ENCODE data around the gene NSD1. TPM values are rescaled to one million over a fixed set of nuclear protein-coding genes. Genes with fewer than 3 reads are reported as not detected.

NSD1 gene
- total RNA-seq, 2 donors from 2014 or later, result 29.8 to 32.0 TPM

- intact Hi-C loops (cut with DNase I), result no loop called here
- Histone ChIP-seq H3K36me3 (replicated peaks in 1 of 2; ENCODE audit: insufficient read depth in 1 of 2, low read depth in 2 of 2) (peaks cover 15 to 31% of the 10 kb centered on the region in 2 donors), H3K27ac (no peak overlapping the region), H3K27me3 (no peaks in the 10 kb centered on the region), H3K4me3 (no peak overlapping the region), H3K4me1 (peaks cover 13% of the 10 kb centered on the region), H3K9me3 (no peaks in the 10 kb centered on the region)
- no peak for ATAC-seq
- no peak for DNase-seq
- TF ChIP-seq CTCF (IDR thresholded peaks at IDR 0.05), result no peak
- no peak for TF ChIP-seq POLR2A (IDR thresholded peaks at IDR 0.05)
- 89 to 96% methylated on average over 7 of the region's 7 CpGs for WGBS, 2 donors
These were observed 158.2 kb downstream of the NSD1 start for GRCh38 chr5:177291735-177292134.

GRCh38 chr5:177293819-177294581 is 160.4 kb downstream of the NSD1 start:
- no peak for DNase-seq
- 91 to 92% methylated on average over 8 to 12 of the region's 12 CpGs for WGBS, 2 donors

GRCh38 chr5:177294632-177295031 is 161.1 kb downstream of the NSD1 start:
- no peak overlapping the region for H3K27ac ChIP-seq
- H3K4me3 ChIP-seq, result no peak overlapping the region
- peaks cover 15 to 23% of the 10 kb centered on the region in 2 donors for H3K36me3 ChIP-seq (replicated peaks in 1 of 2; ENCODE audit: insufficient read depth in 1 of 2, low read depth in 2 of 2)
- intact Hi-C loops (cut with DNase I), result no loop called here
- no peak for DNase-seq
- H3K4me1 ChIP-seq, result peaks cover 10% of the 10 kb centered on the region
- no peaks in the 10 kb centered on the region for H3K9me3 ChIP-seq
- no peak for TF ChIP-seq POLR2A (IDR thresholded peaks at IDR 0.05)
- no peak for TF ChIP-seq CTCF (IDR thresholded peaks at IDR 0.05)
- H3K27me3 ChIP-seq, result no peaks in the 10 kb centered on the region
- no peak for ATAC-seq
- WGBS, 2 donors, result 90 to 97% methylated on average over 3 of the region's 3 CpGs

More at GRCh38 chr5:177293819-177294581, 160.4 kb downstream of the NSD1 start:
- intact Hi-C loops (cut with DNase I), result no loop called here
- peaks cover 10% of the 10 kb centered on the region for H3K4me1 ChIP-seq
- H3K9me3 ChIP-seq, result no peaks in the 10 kb centered on the region
- H3K27ac ChIP-seq, result no peak overlapping the region
- no peaks in the 10 kb centered on the region for H3K27me3 ChIP-seq
- no peak overlapping the region for H3K4me3 ChIP-seq
- ATAC-seq, result no peak
- peaks cover 15 to 24% of the 10 kb centered on the region in 2 donors for H3K36me3 ChIP-seq (replicated peaks in 1 of 2; ENCODE audit: insufficient read depth in 1 of 2, low read depth in 2 of 2)
- TF ChIP-seq POLR2A (IDR thresholded peaks at IDR 0.05), result no peak
- no peak for TF ChIP-seq CTCF (IDR thresholded peaks at IDR 0.05)

GRCh38 chr5:177295924-177296323 is 162.4 kb downstream of the NSD1 start:
- H3K4me1 ChIP-seq, result peaks cover 20% of the 10 kb centered on the region
- H3K4me3 ChIP-seq, result no peak overlapping the region
- intact Hi-C loops (cut with DNase I), result no loop called here
- no peaks in the 10 kb centered on the region for H3K27me3 ChIP-seq
- 74 to 88% methylated on average over 5 to 9 of the region's 9 CpGs for WGBS, 2 donors
- peak overlapping the region in 2 of 4 donors; percentile 3 to 36 for H3K27ac ChIP-seq
- no peak for DNase-seq
- TF ChIP-seq CTCF (IDR thresholded peaks at IDR 0.05), result no peak
- no peak for TF ChIP-seq POLR2A (IDR thresholded peaks at IDR 0.05)
- peaks cover 15 to 23% of the 10 kb centered on the region in 2 donors for H3K36me3 ChIP-seq (replicated peaks in 1 of 2; ENCODE audit: insufficient read depth in 1 of 2, low read depth in 2 of 2)
- H3K9me3 ChIP-seq, result no peaks in the 10 kb centered on the region
- no peak for ATAC-seq

- WGBS, 2 donors, result 42 to 45% methylated on average over 4 of the region's 4 CpGs
- ATAC-seq, result no peak
- Histone ChIP-seq H3K4me3 (no peak overlapping the region), H3K4me1 (peaks cover 26% of the 10 kb centered on the region), H3K9me3 (no peaks in the 10 kb centered on the region), H3K27me3 (no peaks in the 10 kb centered on the region), H3K27ac (peak overlapping the region in 3 of 4 donors; percentile 3 to 36 (median 22)), H3K36me3 (replicated peaks in 1 of 2; ENCODE audit: insufficient read depth in 1 of 2, low read depth in 2 of 2) (peaks cover 15 to 23% of the 10 kb centered on the region in 2 donors)
- TF ChIP-seq POLR2A (IDR thresholded peaks at IDR 0.05) (no peak), CTCF (IDR thresholded peaks at IDR 0.05) (no peak)
- DNase-seq, result no peak
- intact Hi-C loops (cut with DNase I), result no loop called here
These were observed 163.0 kb downstream of the NSD1 start for GRCh38 chr5:177296581-177296980.
